Smooth muscle cell (in vitro differentiated cells): ENCODE results near the gene ABCB11. TPM values are rescaled to one million over a fixed set of nuclear protein-coding genes. Genes with fewer than 3 reads are reported as not detected.

Source experiments
- DNase-seq: peaks from one replicate; lab custom pipeline; 2025; ENCODE audit not compliant: unreplicated experiment; lab: John Stamatoyannopoulos, UW
- H2AFZ ChIP-seq: fragments of 200-600 bp; sonication (generic); 2 replicates; pipeline ENCODE4 v1.6.0; 2016; ENCODE audit warnings: antibody characterized with exemption, low read depth, mild to moderate bottlenecking
- H3F3A ChIP-seq: fragments of 200-600 bp; sonication (generic); 2 replicates; pipeline ENCODE4 v1.6.0; 2017; ENCODE audit warnings: antibody characterized with exemption, low read depth
- H3K27ac ChIP-seq: fragments of 200-600 bp; sonication (generic); 2 replicates; pipeline ENCODE4 v1.5.1; 2016; ENCODE audit warnings: low read depth, mild to moderate bottlenecking
- H3K27me3 ChIP-seq: fragments of 200-600 bp; sonication (generic); 2 replicates; pipeline ENCODE4 v1.6.1; 2016; ENCODE audit warnings: low read depth, mild to moderate bottlenecking
- H3K36me3 ChIP-seq: fragments of 200-600 bp; sonication (generic); 2 replicates; pipeline ENCODE4 v1.5.1; 2016; ENCODE audit warnings: low read depth
- H3K4me1 ChIP-seq: fragments of 200-600 bp; sonication (generic); 2 replicates; pipeline ENCODE4 v1.5.1; 2016; ENCODE audit warnings: low read depth
- H3K4me2 ChIP-seq: fragments of 200-600 bp; sonication (generic); 2 replicates; pipeline ENCODE4 v1.6.0; 2016; ENCODE audit warnings: mild to moderate bottlenecking
- H3K4me3 ChIP-seq: fragments of 200-600 bp; sonication (generic); 2 replicates; pipeline ENCODE4 v1.5.1; 2016; ENCODE audit warnings: mild to moderate bottlenecking
- H3K79me2 ChIP-seq: fragments of 200-600 bp; sonication (generic); 2 replicates; pipeline ENCODE4 v1.6.0; 2016; ENCODE audit warnings: low read depth, mild to moderate bottlenecking
- H3K9ac ChIP-seq: fragments of 200-600 bp; sonication (generic); 2 replicates; pipeline ENCODE4 v1.6.0; 2016; ENCODE audit warnings: low read depth
- H3K9me3 ChIP-seq: fragments of 200-600 bp; sonication (generic); replicated peaks from 2 replicates; pipeline ENCODE4 v1.5.1; 2016; ENCODE audit warnings: low read depth
- H4K20me1 ChIP-seq: fragments of 200-600 bp; sonication (generic); 2 replicates; pipeline ENCODE4 v1.6.0; 2016; ENCODE audit warnings: low read depth
- CTCF ChIP-seq: fragments of 200-600 bp; sonication (generic); IDR thresholded peaks from 2 replicates; pipeline ENCODE4 v1.5.1; 2017; ENCODE audit warnings: borderline replicate concordance, mild to moderate bottlenecking, antibody characterized with exemption; ENCODE audit not compliant: insufficient read depth, poor library complexity, severe bottlenecking
- WGBS: methylation state at CpG from one replicate; pipeline ENCODE4 v1.1.7; 2016; ENCODE audit warnings: low lambda C conversion rate; 5-methylcytosine and 5-hydroxymethylcytosine counted together
- polyA plus RNA-seq: library from polyadenylated mRNA; unstranded; fragments of >200 nt; fragmentation: Nextera tagmentation; extraction: Ambion mirVana; gene quantifications from 2 replicates; pipeline ENCODE4 v1.2.1, GENCODE V29; 2016
- total RNA-seq: library from RNA; depleted of rRNA; stranded (reverse); fragments of >200 nt; gene quantifications from 2 replicates; pipeline ENCODE4 v1.2.3, GENCODE V29; 2014

ABCB11 gene
- total and polyA plus RNA-seq, 2 experiments from 2014 or later = 0.04 to 0.05 TPM

- H3K36me3 ChIP-seq = no peaks in the 10 kb centered on the region
- H3K9me3 ChIP-seq = no peaks in the 10 kb centered on the region
- DNase-seq = no peak
- no peaks in the 10 kb centered on the region for H3F3A ChIP-seq
- no peaks in the 10 kb centered on the region for H3K4me1 ChIP-seq
- H3K9ac ChIP-seq = no peak overlapping the region
- no peak overlapping the region for H3K4me2 ChIP-seq
- no peak overlapping the region for H2AFZ ChIP-seq
- no peak overlapping the region for H3K4me3 ChIP-seq
- TF ChIP-seq CTCF = no peak
- H3K27me3 ChIP-seq = peaks cover 44% of the 10 kb centered on the region
- H3K27ac ChIP-seq = no peak overlapping the region
- WGBS = 28% methylated on average over 3 of the region's 3 CpGs
- H3K79me2 ChIP-seq = no peaks in the 10 kb centered on the region
- no peaks in the 10 kb centered on the region for H4K20me1 ChIP-seq
Observed at GRCh38 chr2:169023161-169023560, 8.0 kb downstream of the ABCB11 start.

DNA sequence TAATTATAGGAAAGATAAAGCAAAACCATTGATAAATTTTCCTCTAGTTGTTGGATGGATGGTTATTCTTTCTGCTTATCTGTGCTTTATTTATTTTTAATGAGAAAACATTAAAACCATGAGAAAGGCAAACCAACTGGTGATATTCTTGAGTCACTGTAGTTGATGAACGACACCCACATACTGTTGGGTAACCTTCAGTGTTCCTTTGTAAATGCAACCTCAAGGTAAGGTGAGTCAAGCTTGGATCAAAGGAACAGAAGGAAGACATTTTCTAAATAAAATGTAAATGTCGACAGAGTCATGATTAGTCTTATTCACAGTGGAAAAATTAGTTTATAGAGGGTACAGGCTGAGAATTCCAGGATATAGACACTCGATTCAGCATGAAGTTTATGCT lies 12.7 kb downstream of the ABCB11 start:
- no peaks in the 10 kb centered on the region for H4K20me1 ChIP-seq
- H3K27me3 ChIP-seq = peaks cover 28% of the 10 kb centered on the region
- H3K36me3 ChIP-seq = no peaks in the 10 kb centered on the region
- no peak overlapping the region for H3K9ac ChIP-seq
- H3K4me1 ChIP-seq = no peaks in the 10 kb centered on the region
- no peaks in the 10 kb centered on the region for H3F3A ChIP-seq
- WGBS = 74% methylated on average over 3 of the region's 3 CpGs
- no peak for TF ChIP-seq CTCF
- no peak overlapping the region for H3K4me3 ChIP-seq
- H3K27ac ChIP-seq = no peak overlapping the region
- H3K9me3 ChIP-seq = no peaks in the 10 kb centered on the region
- DNase-seq = no peak
- H3K79me2 ChIP-seq = no peaks in the 10 kb centered on the region
- no peak overlapping the region for H3K4me2 ChIP-seq
- no peak overlapping the region for H2AFZ ChIP-seq

DNA sequence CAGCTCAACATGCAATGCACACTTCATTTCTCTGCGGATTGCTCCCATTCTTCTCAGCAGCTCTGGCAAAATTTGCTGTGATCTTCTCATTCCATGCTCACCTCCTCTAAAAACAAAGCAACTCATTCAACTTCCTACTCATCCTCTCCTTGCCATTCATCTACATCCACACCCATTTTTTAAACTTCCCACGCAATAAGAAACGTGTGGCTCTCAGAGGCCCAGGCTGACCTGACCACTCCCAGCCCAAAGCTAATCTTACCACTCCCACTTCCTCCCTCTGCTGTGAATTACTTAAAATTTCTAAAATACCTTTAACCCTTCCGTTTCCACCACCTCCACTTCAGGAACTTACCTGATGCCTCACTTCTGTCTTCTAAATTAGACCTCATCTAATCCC lies 15.2 kb downstream of the ABCB11 start:
- Histone ChIP-seq H3K4me3 (no peak overlapping the region), H3F3A (peaks cover 4% of the 10 kb centered on the region), H3K36me3 (no peaks in the 10 kb centered on the region), H2AFZ (no peak overlapping the region), H3K4me1 (no peaks in the 10 kb centered on the region), H3K9ac (no peak overlapping the region), H3K27me3 (peaks cover 28% of the 10 kb centered on the region), H4K20me1 (no peaks in the 10 kb centered on the region), H3K79me2 (no peaks in the 10 kb centered on the region), H3K4me2 (no peak overlapping the region), H3K27ac (no peak overlapping the region), H3K9me3 (no peaks in the 10 kb centered on the region)
- 60% methylated on average over 4 of the region's 4 CpGs for WGBS
- TF ChIP-seq CTCF = no peak
- DNase-seq = no peak

GRCh38 chr2:169014780-169015179 lies 16.3 kb downstream of the ABCB11 start:
- Histone ChIP-seq H3K27ac (no peak overlapping the region), H2AFZ (no peak overlapping the region), H3K4me2 (no peak overlapping the region), H3F3A (peaks cover 4% of the 10 kb centered on the region), H3K27me3 (peaks cover 22% of the 10 kb centered on the region), H4K20me1 (no peaks in the 10 kb centered on the region), H3K4me3 (no peak overlapping the region), H3K36me3 (no peaks in the 10 kb centered on the region), H3K79me2 (no peaks in the 10 kb centered on the region), H3K4me1 (no peaks in the 10 kb centered on the region), H3K9ac (no peak overlapping the region), H3K9me3 (no peaks in the 10 kb centered on the region)
- no peak for TF ChIP-seq CTCF
- DNase-seq = no peak
- 88% methylated on average over 3 of the region's 3 CpGs for WGBS
